ENCODE results near the gene ADA. TPM values are rescaled to one million over a fixed set of nuclear protein-coding genes. Genes with fewer than 3 reads are reported as not detected.
A peak's percentile ranks its signal among the peaks of the same experiment; 100 is the strongest.

Gene ADA
- total and polyA plus RNA-seq, 8 donors = 2.9 to 6.0 (median 4.0) TPM

DNA sequence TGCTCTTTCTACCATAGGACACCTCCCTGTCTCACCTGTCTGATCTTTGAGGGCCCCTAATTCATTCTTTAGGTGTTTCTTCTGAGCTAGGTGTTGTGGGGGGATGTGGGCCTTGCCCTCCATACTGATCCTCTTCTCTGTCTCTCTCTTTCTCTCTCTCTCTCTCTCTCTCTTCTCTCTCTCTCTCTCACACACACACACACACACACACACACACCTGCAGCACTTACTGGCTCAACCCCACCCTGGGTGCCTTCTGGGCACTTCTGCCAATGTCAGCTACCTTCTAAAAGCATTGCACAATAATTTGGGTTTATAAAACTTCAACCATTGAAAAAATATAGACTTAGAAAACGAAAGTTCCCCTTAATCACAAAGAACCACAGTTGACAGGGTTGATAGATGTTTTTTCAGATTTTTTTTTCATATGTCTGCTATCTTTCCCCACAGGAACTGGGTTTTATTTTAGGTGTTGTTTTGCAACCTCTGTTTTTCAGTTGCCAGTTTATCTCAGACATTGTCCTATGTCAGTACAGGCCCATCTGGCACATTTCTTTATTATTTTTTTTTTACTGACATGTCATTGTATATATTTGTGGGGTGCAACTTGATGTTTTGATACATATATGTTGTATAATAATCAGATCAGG lies 41.1 kb downstream of the ADA start:
- no peak for DNase-seq
- Histone ChIP-seq H3K36me3 (no peaks in the 10 kb centered on the region), H3K27me3 (no peaks in the 10 kb centered on the region), H3K4me3 (no peak overlapping the region), H3K4me1 (peaks cover 0 to 9% (median 5%) of the 10 kb centered on the region in 3 donors), H3K27ac (peak overlapping the region in 1 of 4 donors; percentile 88), H3K9me3 (no peaks in the 10 kb centered on the region)
- FAIRE-seq = no peak
- intact Hi-C loops (cut with DNase I) = loop anchor here in 1 of 3 donors (10.0 kb wide), 1 partner anchor 396 kb away; the partner anchor contains the start of gene OSER1
- 0 to 3% methylated on average over 1 of the region's 1 CpG for WGBS, 2 donors
- no peak for ATAC-seq
- TF ChIP-seq, protein P1, sequence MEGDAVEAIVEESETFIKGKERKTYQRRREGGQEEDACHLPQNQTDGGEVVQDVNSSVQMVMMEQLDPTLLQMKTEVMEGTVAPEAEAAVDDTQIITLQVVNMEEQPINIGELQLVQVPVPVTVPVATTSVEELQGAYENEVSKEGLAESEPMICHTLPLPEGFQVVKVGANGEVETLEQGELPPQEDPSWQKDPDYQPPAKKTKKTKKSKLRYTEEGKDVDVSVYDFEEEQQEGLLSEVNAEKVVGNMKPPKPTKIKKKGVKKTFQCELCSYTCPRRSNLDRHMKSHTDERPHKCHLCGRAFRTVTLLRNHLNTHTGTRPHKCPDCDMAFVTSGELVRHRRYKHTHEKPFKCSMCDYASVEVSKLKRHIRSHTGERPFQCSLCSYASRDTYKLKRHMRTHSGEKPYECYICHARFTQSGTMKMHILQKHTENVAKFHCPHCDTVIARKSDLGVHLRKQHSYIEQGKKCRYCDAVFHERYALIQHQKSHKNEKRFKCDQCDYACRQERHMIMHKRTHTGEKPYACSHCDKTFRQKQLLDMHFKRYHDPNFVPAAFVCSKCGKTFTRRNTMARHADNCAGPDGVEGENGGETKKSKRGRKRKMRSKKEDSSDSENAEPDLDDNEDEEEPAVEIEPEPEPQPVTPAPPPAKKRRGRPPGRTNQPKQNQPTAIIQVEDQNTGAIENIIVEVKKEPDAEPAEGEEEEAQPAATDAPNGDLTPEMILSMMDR (IDR thresholded peaks at IDR 0.05) = no peak

DNA sequence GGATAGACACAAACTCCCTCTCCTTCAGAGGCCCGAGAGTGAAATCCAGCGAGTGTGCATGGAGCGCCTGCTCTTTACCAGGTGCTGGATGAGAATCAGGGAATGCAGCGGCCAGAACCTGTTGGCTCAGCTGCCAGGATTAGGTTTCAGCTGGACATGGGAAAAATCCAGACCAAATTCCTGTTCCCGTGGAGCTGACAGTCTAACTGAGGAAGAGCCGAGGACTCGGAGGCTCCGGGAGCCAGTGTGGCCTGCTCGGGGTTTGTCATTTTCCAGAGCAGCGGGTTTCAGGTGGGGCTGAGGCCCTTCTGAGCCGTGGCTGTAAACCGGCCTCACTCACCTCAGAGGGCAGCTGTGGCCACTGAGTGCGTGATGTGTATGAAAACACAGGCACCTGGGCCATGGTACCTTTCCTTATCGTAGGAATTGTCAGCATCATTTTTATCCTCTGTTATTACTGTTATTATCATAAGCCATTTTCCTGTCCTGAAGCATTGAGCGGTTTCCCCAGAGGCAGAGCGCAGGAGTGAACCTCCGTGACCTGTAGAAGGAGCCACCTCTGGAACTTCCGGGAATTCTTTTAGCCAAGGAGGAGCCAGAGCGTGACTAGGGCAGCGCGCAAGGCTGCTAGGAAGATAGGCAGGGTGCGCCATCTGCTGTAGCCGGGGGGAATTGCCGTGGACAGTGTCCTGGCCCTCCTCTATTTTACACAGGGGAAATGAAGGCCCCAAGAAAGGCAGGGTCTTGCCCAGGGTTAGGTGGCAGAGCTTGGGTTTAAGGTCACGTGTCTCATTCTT lies 41.8 kb downstream of the ADA start:
- no peaks in the 10 kb centered on the region for H3K9me3 ChIP-seq
- intact Hi-C loops (cut with DNase I) = loop anchor here in 1 of 3 donors (10.0 kb wide), 1 partner anchor 395 kb away; the partner anchor contains the start of gene OSER1
- peak overlapping the region; percentile 53 to 88 (median 72) for H3K27ac ChIP-seq
- WGBS, 2 donors = 9 to 10% methylated on average over 25 of the region's 25 CpGs
- H3K36me3 ChIP-seq = no peaks in the 10 kb centered on the region
- H3K4me1 ChIP-seq = peaks cover 0 to 9% (median 5%) of the 10 kb centered on the region in 3 donors
- DNase-seq (peak; percentile 86 to 94 (median 92)), ATAC-seq (peak; percentile 98 to 99 (median 98)), FAIRE-seq (peak; percentile 29)
- TF ChIP-seq, protein P1 (IDR thresholded peaks at IDR 0.05) = peak; percentile 86 to 94 (median 91)
- no peaks in the 10 kb centered on the region for H3K27me3 ChIP-seq
- peak overlapping the region in 2 of 4 donors; percentile 13 to 39 for H3K4me3 ChIP-seq

DNA sequence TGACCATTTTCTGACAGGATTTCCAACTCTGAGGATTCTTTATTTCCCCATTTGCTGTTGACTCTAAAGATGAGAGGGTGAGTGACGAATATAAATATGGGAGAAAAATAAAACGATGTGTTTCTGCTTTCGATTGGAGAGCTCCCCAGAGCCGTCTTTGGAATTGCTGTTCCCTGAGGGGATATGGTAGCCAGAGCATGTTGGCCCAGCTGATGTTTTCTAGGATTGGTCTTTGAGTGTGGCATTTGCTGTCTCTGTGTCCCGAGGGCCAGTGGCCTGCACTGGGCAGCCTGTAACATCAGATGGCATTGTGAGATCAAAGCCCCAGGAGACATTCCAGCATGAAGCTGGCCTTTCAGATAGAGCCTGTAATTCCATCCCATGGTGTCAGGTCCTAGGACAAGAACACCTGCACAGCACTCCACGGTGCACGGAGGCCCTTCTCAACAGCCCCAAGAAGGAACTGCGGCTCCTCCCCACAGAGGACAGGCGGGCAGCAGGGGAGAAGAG lies 42.4 kb downstream of the ADA start:
- no peaks in the 10 kb centered on the region for H3K9me3 ChIP-seq
- TF ChIP-seq, protein P1 (IDR thresholded peaks at IDR 0.05) = no peak
- DNase-seq (no peak), FAIRE-seq (no peak), ATAC-seq (peak in 1 of 4 donors; percentile 31)
- intact Hi-C loops (cut with DNase I) = no loop called here
- no peaks in the 10 kb centered on the region for H3K27me3 ChIP-seq
- peak overlapping the region in 1 of 4 donors; percentile 39 for H3K4me3 ChIP-seq
- 59 to 66% methylated on average over 9 of the region's 9 CpGs for WGBS, 2 donors
- H3K27ac ChIP-seq = peak overlapping the region; percentile 53 to 88 (median 72)
- H3K4me1 ChIP-seq = peaks cover 0 to 9% (median 5%) of the 10 kb centered on the region in 3 donors
- H3K36me3 ChIP-seq = no peaks in the 10 kb centered on the region

DNA sequence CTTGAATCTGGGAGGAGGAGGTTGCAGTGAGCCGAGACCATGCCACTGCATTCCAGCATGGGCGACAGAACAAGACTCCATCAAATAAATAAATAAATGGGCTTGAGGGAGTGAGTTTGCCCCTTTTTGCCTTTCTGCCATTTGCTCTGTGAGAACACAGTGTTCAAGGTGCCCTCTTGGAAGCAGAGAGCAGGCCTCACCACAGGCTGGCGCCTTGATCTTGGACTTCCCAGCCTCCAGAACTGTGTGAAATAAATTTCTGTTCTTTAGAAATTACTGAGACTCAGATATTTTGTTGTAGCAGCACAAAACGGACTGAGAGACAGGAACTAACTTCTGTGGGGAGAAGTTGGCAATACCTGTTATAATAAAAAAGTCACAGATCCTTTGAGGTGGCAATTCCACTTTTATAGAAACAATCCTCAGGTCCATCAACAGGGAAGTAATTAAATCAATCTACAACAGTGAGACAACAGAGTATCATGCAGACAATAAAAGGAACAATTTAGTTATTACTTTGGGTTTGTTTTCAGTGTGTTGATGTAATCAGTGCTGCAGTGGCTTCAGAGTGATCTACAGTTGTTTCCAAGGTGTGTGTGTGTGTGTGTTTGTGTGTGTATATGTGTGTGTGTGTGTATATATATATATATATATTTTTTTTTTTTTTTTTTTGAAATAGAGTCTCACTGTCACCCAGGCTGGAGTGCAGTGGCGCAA lies 44.6 kb downstream of the ADA start:
- Histone ChIP-seq H3K27me3 (no peaks in the 10 kb centered on the region), H3K4me3 (no peak overlapping the region), H3K9me3 (no peaks in the 10 kb centered on the region), H3K27ac (no peak overlapping the region), H3K4me1 (peaks cover 0 to 9% (median 9%) of the 10 kb centered on the region in 3 donors), H3K36me3 (no peaks in the 10 kb centered on the region)
- DNase-seq (no peak), ATAC-seq (no peak), FAIRE-seq (no peak)
- TF ChIP-seq, protein P1 (IDR thresholded peaks at IDR 0.05) = no peak
- intact Hi-C loops (cut with DNase I) = no loop called here
- WGBS, 2 donors = 97% methylated on average over 5 of the region's 5 CpGs
